Large intestine (tissue), 3 donors: Measurements from ENCODE around the gene TSHR. TPM values are rescaled to one million over a fixed set of nuclear protein-coding genes. Genes with fewer than 3 reads are reported as not detected.
A peak's percentile ranks its signal among the peaks of the same experiment; 100 is the strongest.

Experiments
- DNase-seq, 2 donors: peaks; one replicate each; pipeline versions ENCODE4 v3.0.0 to v3.0.0-alpha.2; 2013
- H3K27ac ChIP-seq: one replicate; pipeline ENCODE4 v1.5.1; 2013; ENCODE audit warnings: low read length
- H3K27me3 ChIP-seq: 2 replicates; pipeline ENCODE4 v1.6.1; 2013; ENCODE audit warnings: low read length; ENCODE audit not compliant: control insufficient read depth, insufficient read depth
- H3K36me3 ChIP-seq: 2 replicates; pipeline ENCODE4 v1.6.1; 2013; ENCODE audit warnings: low read length; ENCODE audit not compliant: control insufficient read depth, insufficient read depth
- H3K4me1 ChIP-seq: one replicate; pipeline ENCODE4 v1.6.1; 2013; ENCODE audit warnings: low read length; ENCODE audit not compliant: control insufficient read depth, insufficient read depth
- H3K4me3 ChIP-seq: one replicate; pipeline ENCODE4 v1.5.1; 2013; ENCODE audit warnings: low read length
- H3K9me3 ChIP-seq: one replicate; pipeline ENCODE4 v1.6.1; 2013; ENCODE audit warnings: mild to moderate bottlenecking, low read depth, low read length, moderate library complexity; ENCODE audit not compliant: control insufficient read depth
- WGBS: methylation state at CpG from one replicate; pipeline ENCODE4 v1.1.5; 2013; ENCODE audit warnings: low lambda C conversion rate; ENCODE audit not compliant: insufficient coverage; 5-methylcytosine and 5-hydroxymethylcytosine counted together
- polyA plus RNA-seq: library from polyadenylated mRNA; unstranded; fragments of 120-200 nt; gene quantifications from one replicate; pipeline ENCODE4 v1.2.1, GENCODE V29; 2013

The TSHR gene
- polyA plus RNA-seq, 1 donor, result 0.16 TPM

GRCh38 chr14:81169711-81170103, 214.3 kb downstream of the TSHR start:
- peak; percentile 17 to 68 for DNase-seq
- Histone ChIP-seq H3K9me3 (no peaks in the 10 kb centered on the region), H3K36me3 (no peaks in the 10 kb centered on the region), H3K27ac (peak overlapping the region; percentile 95), H3K27me3 (no peaks in the 10 kb centered on the region), H3K4me3 (peak overlapping the region; percentile 71), H3K4me1 (no peaks in the 10 kb centered on the region)
- WGBS, result no CpG with 5 or more reads among the region's 10 CpGs

- peak overlapping the region; percentile 71 for H3K4me3 ChIP-seq
- WGBS, result 0% methylated on average over 2 of the region's 28 CpGs
- no peaks in the 10 kb centered on the region for H3K9me3 ChIP-seq
- H3K4me1 ChIP-seq, result no peaks in the 10 kb centered on the region
- DNase-seq, result peak; percentile 85 to 95
- no peaks in the 10 kb centered on the region for H3K36me3 ChIP-seq
- no peaks in the 10 kb centered on the region for H3K27me3 ChIP-seq
- H3K27ac ChIP-seq, result peak overlapping the region; percentile 95
These were observed 214.8 kb downstream of the TSHR start for GRCh38 chr14:81170104-81170828.

GRCh38 chr14:81170829-81171195, 215.4 kb downstream of the TSHR start:
- no peak for DNase-seq
- WGBS, result 60% methylated on average over 1 of the region's 3 CpGs
- Histone ChIP-seq H3K4me1 (no peaks in the 10 kb centered on the region), H3K27me3 (no peaks in the 10 kb centered on the region), H3K36me3 (no peaks in the 10 kb centered on the region), H3K4me3 (peak overlapping the region; percentile 71), H3K9me3 (no peaks in the 10 kb centered on the region), H3K27ac (peak overlapping the region; percentile 95)

GRCh38 chr14:81172353-81172752, 216.9 kb downstream of the TSHR start:
- no peaks in the 10 kb centered on the region for H3K36me3 ChIP-seq
- H3K27ac ChIP-seq, result no peak overlapping the region
- DNase-seq, result no peak
- H3K9me3 ChIP-seq, result no peaks in the 10 kb centered on the region
- WGBS, result 40% methylated on average over 1 of the region's 2 CpGs
- no peak overlapping the region for H3K4me3 ChIP-seq
- no peaks in the 10 kb centered on the region for H3K27me3 ChIP-seq
- H3K4me1 ChIP-seq, result no peaks in the 10 kb centered on the region

- no peak for DNase-seq
- H3K4me3 ChIP-seq, result no peak overlapping the region
- no CpG with 5 or more reads among the region's 3 CpGs for WGBS
- no peaks in the 10 kb centered on the region for H3K27me3 ChIP-seq
- no peaks in the 10 kb centered on the region for H3K9me3 ChIP-seq
- no peak overlapping the region for H3K27ac ChIP-seq
- no peaks in the 10 kb centered on the region for H3K4me1 ChIP-seq
- no peaks in the 10 kb centered on the region for H3K36me3 ChIP-seq
These were observed 217.5 kb downstream of the TSHR start for GRCh38 chr14:81172881-81173280.

GRCh38 chr14:81176241-81176640, 220.8 kb downstream of the TSHR start:
- H3K9me3 ChIP-seq, result no peaks in the 10 kb centered on the region
- no peak overlapping the region for H3K4me3 ChIP-seq
- H3K27me3 ChIP-seq, result no peaks in the 10 kb centered on the region
- no peaks in the 10 kb centered on the region for H3K4me1 ChIP-seq
- H3K36me3 ChIP-seq, result peaks cover 4% of the 10 kb centered on the region
- no CpG with 5 or more reads among the region's 3 CpGs for WGBS
- no peak overlapping the region for H3K27ac ChIP-seq
- DNase-seq, result no peak

GRCh38 chr14:81177225-81177624, 221.8 kb downstream of the TSHR start:
- Histone ChIP-seq H3K9me3 (no peaks in the 10 kb centered on the region), H3K27me3 (no peaks in the 10 kb centered on the region), H3K36me3 (peaks cover 9% of the 10 kb centered on the region), H3K4me1 (no peaks in the 10 kb centered on the region), H3K4me3 (no peak overlapping the region), H3K27ac (no peak overlapping the region)
- 71% methylated on average over 1 of the region's 1 CpG for WGBS
- DNase-seq, result no peak

- Histone ChIP-seq H3K27me3 (no peaks in the 10 kb centered on the region), H3K9me3 (no peaks in the 10 kb centered on the region), H3K4me1 (no peaks in the 10 kb centered on the region), H3K36me3 (peaks cover 11% of the 10 kb centered on the region), H3K27ac (no peak overlapping the region), H3K4me3 (no peak overlapping the region)
- DNase-seq, result no peak
These were observed 222.6 kb downstream of the TSHR start for GRCh38 chr14:81178063-81178462.

GRCh38 chr14:81179631-81180030, 224.2 kb downstream of the TSHR start:
- no peak overlapping the region for H3K4me3 ChIP-seq
- peaks cover 12% of the 10 kb centered on the region for H3K36me3 ChIP-seq
- H3K4me1 ChIP-seq, result no peaks in the 10 kb centered on the region
- no peaks in the 10 kb centered on the region for H3K9me3 ChIP-seq
- H3K27ac ChIP-seq, result no peak overlapping the region
- H3K27me3 ChIP-seq, result no peaks in the 10 kb centered on the region
- WGBS, result no CpG with 5 or more reads among the region's 2 CpGs
- no peak for DNase-seq

- H3K27ac ChIP-seq, result no peak overlapping the region
- no peaks in the 10 kb centered on the region for H3K27me3 ChIP-seq
- DNase-seq, result no peak
- 100% methylated on average over 1 of the region's 5 CpGs for WGBS
- H3K9me3 ChIP-seq, result no peaks in the 10 kb centered on the region
- no peak overlapping the region for H3K4me3 ChIP-seq
- H3K36me3 ChIP-seq, result peaks cover 24% of the 10 kb centered on the region
- H3K4me1 ChIP-seq, result no peaks in the 10 kb centered on the region
These were observed 232.6 kb downstream of the TSHR start for GRCh38 chr14:81187832-81188522.

GRCh38 chr14:81192594-81192993, 237.2 kb downstream of the TSHR start:
- no peak overlapping the region for H3K27ac ChIP-seq

More at GRCh38 chr14:81192594-81192993, 237.2 kb downstream of the TSHR start:
- no peak for DNase-seq
- no CpG with 5 or more reads among the region's 2 CpGs for WGBS
- Histone ChIP-seq H3K9me3 (no peaks in the 10 kb centered on the region), H3K4me3 (no peak overlapping the region), H3K36me3 (peaks cover 46% of the 10 kb centered on the region), H3K27me3 (no peaks in the 10 kb centered on the region), H3K4me1 (no peaks in the 10 kb centered on the region)
